Fibroblast of upper back skin (primary cell): ENCODE results near the gene SORD.
A peak's percentile ranks its signal among the peaks of the same experiment; 100 is the strongest.
"Not testable (repeated sequence)": the region's sequence is repeated elsewhere in the genome, so short reads cannot be mapped to it uniquely, and the experiment has no call there.

Source experiments
- DNase-seq: peaks from one replicate; pipeline ENCODE4 v3.0.0-alpha.2; 2013

Gene SORD

GRCh38 chr15:45025627-45026026 is 2.6 kb downstream of the SORD start:
- not testable (repeated sequence) for DNase-seq

- DNase-seq: no peak
These were observed 3.7 kb downstream of the SORD start for GRCh38 chr15:45026651-45027190.

DNA sequence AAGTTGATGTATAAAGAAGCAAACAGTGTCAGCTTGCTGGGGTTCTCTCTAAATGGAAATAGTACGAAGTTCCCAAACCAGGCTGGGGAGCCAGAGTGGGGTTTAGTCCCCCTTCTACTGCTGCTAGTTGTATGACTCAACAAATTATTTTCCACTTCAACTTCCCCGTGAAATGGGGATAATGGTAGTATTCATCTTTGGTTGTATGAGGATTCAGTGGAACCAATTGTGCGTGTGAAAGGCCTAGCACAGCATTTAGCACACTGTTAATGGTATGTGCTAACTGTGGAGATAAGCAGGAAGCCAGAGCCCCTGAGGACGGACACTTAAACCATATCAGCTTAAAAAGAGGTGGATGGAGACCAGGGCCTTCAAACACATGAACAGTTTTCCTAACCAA is 4.2 kb downstream of the SORD start:
- DNase-seq: no peak

GRCh38 chr15:45030743-45031142 is 7.7 kb downstream of the SORD start:
- no peak for DNase-seq

- DNase-seq: not testable (repeated sequence)
These were observed 8.6 kb downstream of the SORD start for GRCh38 chr15:45031522-45032028.

DNA sequence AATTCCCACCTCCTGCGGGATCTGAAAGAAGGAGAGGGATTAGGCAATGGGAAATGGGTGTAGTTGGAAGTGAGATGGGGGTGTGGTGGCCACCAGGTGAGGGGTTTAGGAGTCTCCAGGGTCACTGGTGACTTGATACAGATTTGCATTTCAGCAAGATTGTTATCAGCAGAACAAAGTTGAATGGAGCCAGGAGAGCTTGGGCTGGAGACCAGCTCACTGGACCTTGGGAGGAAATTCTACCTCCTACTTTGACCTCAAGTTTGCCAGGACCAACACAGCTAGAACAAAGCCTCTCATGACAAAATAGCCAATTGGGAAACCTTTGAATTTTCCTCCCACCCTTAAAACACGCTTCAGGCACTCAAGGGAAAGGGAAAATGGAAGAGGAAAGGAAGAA is 9.5 kb downstream of the SORD start:
- DNase-seq: not testable (repeated sequence)

GRCh38 chr15:45034087-45034486 is 11.1 kb downstream of the SORD start:
- DNase-seq: not testable (repeated sequence)

- DNase-seq: not testable (repeated sequence)
These were observed 11.8 kb downstream of the SORD start for GRCh38 chr15:45034600-45035375.

GRCh38 chr15:45036812-45037781 is 14.1 kb downstream of the SORD start:
- peak; percentile 50 for DNase-seq

- DNase-seq: no peak
These were observed 14.9 kb downstream of the SORD start for GRCh38 chr15:45037936-45038335.

DNA sequence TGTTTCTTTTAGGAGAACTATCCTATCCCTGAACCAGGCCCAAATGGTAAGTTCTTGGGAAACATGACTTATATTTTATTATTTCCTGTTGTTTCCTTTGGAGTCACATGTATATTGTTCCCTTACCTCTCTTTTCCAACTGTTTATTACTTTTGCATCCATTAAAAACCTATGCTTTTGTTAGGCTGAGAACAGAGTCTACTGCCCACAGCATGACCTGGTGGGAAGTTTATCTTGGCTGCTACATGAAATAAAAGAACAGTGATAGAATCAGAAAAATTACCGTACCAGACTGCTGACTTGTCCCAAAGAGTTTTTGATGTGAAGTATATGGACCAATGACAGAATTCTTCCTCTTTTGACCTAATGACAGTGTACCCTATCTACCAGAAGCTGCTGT is 17.4 kb downstream of the SORD start:
- DNase-seq: not testable (repeated sequence)

DNA sequence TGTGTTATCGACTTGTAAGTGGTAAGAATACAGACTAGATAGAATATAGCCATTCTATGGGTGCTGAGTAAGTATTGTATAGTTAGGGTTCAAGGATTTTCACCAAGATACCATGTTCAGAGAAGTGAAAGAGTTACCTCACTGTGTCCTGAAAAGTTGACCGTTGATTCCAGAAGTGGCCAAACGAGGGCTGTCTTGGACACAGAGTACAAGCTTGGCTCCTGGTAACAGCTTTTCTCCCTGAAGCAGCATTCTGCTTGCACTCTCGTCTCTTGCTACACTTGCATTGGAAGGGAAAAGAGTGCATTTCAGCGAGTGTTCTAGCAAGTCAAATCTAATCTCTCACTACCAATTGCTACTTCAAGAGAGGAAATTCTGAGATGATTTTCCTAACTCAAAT is 18.5 kb downstream of the SORD start:
- not testable (repeated sequence) for DNase-seq

DNA sequence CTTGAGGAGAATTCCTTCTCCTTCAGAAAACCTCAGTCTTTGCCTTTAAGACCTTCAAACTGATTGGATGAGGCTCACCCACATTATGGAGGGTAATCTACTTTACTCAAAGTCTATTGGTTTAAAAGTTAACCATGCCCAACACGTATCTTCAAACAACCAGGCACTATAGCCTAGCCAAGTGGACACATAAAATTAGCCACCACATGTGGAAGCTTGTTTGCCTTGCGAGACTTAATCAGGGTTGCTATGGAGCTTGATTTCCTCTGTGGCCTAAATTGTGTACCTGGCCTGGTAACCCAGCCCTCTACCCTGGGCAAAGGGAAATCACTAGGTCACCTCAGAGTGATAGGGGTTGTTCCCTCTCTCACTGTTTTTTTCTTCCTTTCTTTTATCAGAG is 19.9 kb downstream of the SORD start:
- not testable (repeated sequence) for DNase-seq

DNA sequence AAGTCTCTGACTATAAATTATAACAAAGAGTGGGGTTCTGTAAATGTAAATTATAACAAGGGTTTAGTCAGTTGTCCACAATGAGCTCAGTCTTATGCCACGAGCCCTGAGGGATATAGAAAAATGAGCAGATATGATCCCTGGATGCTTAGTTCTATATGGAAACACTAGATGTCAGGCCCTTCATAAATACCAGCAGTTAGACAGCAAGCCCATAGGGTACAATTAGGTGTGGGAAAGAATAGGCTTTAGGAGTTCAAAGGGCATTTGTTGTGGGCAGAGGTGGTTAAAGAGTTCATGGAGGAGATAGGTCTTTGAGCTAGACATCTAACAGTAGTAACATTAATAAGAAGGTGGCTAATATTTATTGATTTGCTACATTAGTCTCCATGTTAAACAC is 21.3 kb downstream of the SORD start:
- DNase-seq: not testable (repeated sequence)

DNA sequence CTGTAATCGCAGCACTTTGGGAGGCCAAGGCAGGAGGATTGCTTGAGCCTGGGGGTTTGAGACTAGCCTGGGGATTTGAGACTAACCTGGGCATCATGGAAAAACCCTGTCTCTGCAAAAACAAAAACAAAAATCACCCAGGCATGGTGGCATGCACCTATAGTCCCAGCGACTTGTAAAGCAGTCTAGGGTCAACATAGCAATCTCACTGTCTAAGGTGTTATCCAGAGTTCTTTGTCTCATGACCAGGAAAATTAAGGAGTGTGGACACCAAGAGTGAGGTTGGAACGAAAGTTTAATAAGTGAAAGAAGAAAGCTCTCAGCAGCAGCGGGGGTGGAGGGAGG is 25.4 kb downstream of the SORD start:
- not testable (repeated sequence) for DNase-seq

DNA sequence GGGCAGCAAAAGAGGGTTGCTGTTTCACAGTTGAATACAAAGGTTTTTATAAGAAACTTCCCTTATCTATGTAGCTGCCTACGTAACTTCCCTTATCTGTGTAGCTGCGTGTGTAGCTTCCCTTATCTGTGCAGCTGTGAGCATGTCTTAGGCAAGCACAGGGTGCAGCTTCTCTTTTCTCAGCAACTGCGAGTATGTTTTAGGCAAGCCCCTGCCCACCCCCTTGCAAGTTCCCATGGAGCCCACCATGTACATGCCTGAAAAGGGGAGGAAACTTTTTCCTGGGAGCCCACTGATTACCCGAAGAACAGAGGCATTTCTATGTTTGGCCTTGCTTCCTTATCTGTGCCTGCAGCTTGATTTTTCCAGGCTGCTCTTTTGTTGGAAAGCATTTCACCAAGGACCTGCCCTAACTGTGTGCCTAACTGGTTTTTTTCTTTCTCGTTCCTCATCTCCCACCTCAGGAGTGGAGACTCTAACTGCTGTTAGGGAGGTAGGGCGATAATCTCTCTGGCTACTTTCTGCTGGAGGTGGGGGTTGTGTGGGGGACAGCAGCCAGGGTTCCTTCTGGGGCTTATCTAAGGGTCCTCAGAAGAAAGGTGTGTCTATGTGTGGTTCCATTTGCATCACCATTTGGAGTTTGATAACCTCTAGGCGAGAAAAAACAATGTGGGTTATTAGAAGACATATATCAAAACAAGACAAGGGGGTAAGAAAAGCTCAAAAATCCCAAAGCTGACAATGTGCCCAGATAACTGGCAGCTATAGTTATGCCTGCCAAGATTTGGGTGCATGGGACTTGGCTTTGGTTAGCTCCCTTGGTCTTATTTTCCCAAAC is 26.0 kb downstream of the SORD start:
- DNase-seq: no peak

GRCh38 chr15:45050587-45050986 is 27.6 kb downstream of the SORD start:
- DNase-seq: no peak

GRCh38 chr15:45052676-45053075 is 29.7 kb downstream of the SORD start:
- not testable (repeated sequence) for DNase-seq

DNA sequence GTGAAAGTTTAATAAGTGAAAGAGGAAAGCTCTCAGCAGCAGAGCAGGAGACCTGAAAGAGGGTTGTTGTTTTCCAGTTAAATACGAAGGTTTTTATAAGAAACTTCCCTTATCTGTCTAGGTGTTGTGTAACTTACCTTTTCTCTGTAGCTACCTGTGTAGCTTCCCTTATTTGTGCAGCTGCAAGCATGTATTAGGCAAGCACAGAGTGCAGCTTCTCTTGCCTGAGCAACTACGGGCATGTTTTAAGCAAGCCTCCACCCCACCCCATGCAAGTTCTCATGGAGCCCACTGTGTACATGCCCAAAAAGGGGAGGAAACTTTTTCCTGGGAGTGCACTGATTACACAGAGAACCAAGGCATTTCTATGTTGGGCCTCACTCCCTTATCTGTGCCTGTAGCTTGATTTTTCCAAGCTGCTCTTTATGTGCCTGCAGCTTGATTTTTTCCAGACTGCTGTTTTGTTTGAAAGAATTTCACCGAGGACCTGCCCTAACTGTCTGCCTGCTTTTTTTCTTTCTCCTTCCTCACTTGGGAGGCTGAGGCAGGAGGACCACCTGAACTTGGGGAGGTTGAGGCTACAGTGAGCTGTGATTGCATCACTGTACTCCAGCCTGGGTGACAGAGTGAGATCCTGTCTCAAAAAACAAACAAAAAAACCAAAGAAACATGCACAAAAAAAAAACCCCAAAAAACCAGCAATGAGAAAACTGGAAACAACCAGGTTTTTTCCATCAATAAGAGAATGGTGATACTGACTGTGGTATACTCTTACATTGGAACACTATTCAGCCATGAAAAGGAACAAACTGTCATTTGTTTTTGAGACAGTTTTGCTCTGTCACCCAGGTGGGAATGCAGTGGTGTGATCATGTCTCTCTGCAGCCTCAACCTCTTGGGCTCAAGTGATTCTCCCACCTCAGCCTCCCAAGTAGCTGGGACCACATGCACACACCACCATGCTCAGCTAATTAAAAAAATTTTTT is 36.0 kb downstream of the SORD start:
- not testable (repeated sequence) for DNase-seq

DNA sequence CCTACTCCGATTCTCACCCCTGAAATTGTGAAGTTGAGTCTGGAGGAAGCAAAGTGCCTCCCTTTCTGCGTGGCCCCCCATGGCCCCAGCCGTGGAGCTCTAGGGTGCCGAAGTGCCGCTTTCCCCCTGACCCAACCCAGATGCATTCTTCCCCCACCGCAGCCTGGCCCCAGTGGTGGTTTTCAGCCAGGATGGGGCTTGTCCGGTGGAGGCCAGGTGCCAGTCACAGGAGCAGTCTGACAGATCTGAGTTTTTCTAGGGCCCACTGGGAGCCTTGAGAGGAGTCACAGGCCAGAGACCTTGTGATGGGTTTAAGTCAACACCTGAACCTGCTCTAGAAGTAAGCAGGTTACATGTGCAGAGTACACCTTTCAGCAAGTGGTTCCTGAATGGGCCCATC is 39.3 kb downstream of the SORD start:
- not testable (repeated sequence) for DNase-seq

GRCh38 chr15:45064386-45064785 is 41.4 kb downstream of the SORD start:
- peak; percentile 11 for DNase-seq
